GM20431 (cell line): Measurements from ENCODE around the gene PTPRT.
"Not testable (repeated sequence)": the region's sequence is repeated elsewhere in the genome, so short reads cannot be mapped to it uniquely, and the experiment has no call there.

Experiments used
- in situ Hi-C: fragments of 300-500 bp; cut with MseI, MboI; formaldehyde crosslinking; loops from one replicate; pipeline ENCODE4 v1.15.0; 2020; ENCODE audit warnings: low sequenced_read_pairs; ENCODE audit not compliant: unreplicated experiment

The PTPRT gene

DNA sequence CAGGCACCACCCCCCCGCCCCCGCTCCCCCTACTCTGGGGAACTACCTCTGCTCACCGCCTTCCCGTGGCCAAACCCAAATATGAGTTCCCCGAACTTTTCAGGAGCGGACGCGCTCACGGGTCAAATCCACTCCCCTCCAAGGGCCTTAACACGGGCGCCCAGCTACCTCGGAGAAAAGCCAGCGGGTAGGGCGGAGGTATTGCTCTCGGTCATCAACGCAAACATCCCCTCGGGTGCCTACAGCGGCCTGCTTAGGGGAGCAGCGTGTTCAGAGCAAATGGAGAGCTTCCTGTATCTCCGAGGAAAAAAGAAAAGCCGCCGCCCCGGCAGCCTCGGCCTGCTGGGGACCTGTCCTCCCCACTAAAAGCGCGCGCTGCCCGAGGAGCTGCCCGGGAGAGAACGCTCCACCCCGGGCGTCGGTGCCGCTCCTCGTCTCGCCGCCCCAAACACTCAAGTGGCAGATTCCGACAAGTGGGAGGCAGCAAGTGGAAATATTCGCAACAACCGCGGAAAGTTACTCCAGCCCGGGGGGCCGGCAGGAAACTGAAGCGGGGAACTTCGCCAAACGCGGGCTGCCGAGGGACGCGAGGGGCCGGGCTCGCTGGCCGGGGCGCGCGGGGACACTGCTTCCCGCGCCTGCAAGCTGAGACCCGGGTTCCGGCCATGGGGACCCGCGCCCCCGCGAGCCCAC lies 699 bp downstream of the PTPRT start:
- in situ Hi-C loops, result loop anchor here (25.0 kb wide), 1 partner anchor 1452 kb away; no protein-coding TSS in a partner anchor

DNA sequence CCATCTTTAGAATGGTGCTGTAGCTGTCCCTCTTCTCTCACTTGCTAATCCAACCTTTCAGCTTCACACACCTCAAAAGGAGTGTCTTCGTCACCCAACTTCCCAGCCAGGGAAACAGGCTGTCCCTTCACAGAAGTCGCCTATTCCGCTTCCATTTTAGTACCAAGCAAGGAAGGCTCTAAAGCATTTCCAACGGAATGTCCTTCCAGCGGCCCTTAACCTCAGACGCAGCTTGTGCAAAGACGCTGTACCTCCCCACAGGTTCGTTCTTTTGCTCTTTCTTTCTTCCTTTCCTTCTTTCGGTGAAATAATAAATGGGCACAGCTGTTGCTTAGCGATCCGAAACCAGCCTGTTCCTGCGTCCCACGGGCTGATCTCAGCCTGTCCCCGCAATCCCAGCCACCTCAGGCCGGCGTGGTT lies 1.5 kb downstream of the PTPRT start:
- in situ Hi-C loops, result loop anchor here (25.0 kb wide), 1 partner anchor 1451 kb away; no protein-coding TSS in a partner anchor

DNA sequence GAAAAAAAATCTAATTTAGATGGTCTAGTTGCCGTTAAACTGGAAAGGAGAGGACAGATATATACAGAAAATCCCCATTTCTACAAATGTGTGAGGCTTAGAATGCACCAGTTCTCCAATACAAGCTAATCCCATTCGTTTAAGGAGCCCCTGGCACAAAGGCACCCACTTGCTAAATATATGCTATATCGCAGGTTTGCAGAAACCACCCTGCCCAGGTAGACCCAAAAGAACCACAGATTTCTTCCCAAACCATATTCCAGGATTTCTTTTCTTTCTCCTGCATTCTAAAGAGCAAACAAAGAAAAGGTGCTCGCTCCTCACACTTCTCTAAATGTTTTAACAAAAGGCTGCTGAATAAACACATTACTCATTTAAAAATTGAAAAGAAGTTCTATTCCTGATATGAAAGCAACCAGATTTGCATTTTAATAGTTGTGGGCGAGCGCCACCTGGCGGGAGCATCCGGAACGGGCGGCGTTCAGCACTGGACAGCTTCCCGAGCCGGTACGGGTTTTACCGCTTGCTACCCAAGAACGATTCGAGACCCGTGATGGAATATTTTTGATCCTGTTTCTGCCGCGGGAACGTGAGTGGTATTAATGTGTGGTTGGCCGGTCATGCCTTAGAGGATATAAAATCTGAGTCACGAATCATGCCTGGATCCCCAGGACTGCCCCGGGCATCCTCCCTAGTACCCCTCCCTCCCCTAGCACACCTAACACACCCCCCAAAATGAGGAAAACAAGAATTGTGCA lies 2.1 kb downstream of the PTPRT start:
- in situ Hi-C loops, result loop anchor here (25.0 kb wide), 1 partner anchor 1450 kb away; no protein-coding TSS in a partner anchor

DNA sequence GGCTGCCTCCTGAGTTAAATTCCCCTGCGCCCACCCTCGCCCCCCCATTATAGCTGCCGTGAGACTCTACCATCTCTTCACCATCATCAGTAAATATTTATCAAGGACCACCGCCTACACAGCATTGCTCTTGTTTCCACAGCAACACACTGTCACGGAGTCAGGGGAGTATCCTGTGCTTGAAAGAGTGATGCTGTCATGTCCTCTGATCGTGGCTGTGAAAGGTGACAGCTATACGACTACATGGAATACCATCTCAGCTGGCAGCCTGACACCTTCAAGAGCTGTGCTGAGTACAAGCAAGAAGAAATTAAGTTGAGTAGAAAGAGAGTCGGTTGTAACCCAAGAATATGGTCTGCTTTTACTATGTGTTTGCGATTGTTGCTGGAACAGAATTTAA lies 3.4 kb downstream of the PTPRT start:
- in situ Hi-C loops, result loop anchor here (25.0 kb wide), 1 partner anchor 1449 kb away; no protein-coding TSS in a partner anchor

DNA sequence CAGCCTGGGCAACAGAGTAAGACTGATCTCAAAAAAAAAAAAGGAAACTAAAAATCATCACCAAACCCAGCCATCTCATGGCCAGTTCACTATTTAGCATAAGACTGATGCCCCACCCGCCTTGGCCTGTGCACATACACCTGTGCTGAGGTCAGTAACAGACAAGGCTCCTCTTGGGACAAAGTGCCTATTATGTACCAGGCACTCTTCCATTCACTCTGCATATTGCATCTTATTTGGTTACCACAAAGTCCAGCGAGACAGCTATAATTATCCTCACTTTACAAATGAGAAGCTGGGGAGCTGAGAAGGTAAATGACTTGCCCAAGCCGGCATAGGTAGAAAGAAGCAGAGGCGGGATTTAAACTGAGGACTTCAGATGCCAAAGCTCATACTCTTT lies 3.8 kb downstream of the PTPRT start:
- in situ Hi-C loops, result loop anchor here (25.0 kb wide), 1 partner anchor 1449 kb away; no protein-coding TSS in a partner anchor

DNA sequence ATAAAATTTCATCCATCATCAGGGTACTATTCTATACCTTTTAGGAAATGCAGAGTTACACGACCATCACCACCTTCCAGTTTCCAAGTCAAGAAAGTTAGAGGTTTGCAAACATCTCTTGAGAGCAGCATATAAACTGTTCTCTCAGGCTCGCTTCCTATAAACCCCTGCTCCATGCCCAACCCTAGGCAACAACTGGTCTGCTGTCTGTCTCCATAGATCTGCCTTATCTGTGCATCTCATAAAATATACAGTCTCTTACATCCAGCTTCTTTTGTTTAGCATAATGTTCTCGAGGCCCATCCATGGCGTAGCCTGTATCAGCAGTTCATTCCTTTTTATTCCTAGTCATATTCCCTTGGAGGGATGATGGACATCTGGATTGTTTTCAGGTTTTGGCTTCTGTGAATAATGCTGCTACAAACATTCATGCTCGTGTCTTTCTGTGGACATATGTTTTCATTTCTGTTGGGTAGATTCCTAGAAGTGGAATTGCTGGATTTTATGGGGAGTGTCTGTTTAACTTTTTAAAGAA lies 6.1 kb downstream of the PTPRT start:
- in situ Hi-C loops, result loop anchor here (25.0 kb wide), 1 partner anchor 1446 kb away; no protein-coding TSS in a partner anchor

DNA sequence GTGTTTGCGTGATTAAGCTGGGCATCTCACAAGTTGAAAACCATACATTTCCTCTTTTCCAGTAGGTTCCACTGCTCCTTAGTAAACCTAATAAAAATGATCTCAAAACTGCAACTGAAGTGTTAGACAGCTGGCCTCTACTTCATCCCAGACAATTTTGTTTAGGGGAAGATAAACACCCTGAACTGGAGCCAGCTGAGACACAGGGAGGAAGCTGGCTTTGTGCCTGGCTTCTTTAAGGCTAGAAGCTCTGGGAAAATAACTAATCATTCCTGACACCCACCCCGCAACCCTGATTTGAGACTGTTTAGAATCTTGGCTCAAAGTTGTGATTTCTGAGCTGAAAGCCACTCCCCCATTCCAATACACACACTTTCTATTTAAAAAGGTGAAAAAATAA lies 11.6 kb downstream of the PTPRT start:
- in situ Hi-C loops, result loop anchor here (25.0 kb wide), 1 partner anchor 1441 kb away; no protein-coding TSS in a partner anchor

GRCh38 chr20:43176726-43177125 lies 13.0 kb downstream of the PTPRT start:
- in situ Hi-C loops, result loop anchor here (25.0 kb wide), 1 partner anchor 1439 kb away; no protein-coding TSS in a partner anchor

GRCh38 chr20:43171930-43172329 lies 17.8 kb downstream of the PTPRT start:
- in situ Hi-C loops, result no loop called here

- in situ Hi-C loops, result no loop called here
Measured at GRCh38 chr20:43170771-43171170, 18.9 kb downstream of the PTPRT start.

DNA sequence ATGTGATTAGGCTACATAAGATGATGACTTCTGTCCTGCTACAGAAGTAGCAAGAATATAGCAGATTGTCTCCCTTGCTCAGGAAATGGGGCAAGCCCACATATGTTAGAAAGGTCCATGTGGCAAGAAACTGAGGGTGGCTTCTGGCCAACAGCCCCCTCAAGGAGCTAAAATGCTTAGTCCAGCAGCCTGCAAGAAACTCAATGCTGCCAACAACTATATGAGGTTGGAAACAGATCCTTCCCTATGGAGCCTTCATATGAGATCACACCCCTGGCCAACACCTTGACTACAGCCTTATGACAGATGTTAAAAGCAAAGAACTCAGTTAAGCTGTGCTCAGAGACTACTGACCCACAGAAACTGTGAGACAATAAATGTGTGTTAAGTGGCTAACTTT lies 22.1 kb downstream of the PTPRT start:
- in situ Hi-C loops, result no loop called here

GRCh38 chr20:43167021-43167420 lies 22.7 kb downstream of the PTPRT start:
- in situ Hi-C loops, result no loop called here

GRCh38 chr20:43165611-43166010 lies 24.1 kb downstream of the PTPRT start:
- in situ Hi-C loops, result no loop called here

GRCh38 chr20:43164736-43165135 lies 25.0 kb downstream of the PTPRT start:
- in situ Hi-C loops, result not testable (repeated sequence)

DNA sequence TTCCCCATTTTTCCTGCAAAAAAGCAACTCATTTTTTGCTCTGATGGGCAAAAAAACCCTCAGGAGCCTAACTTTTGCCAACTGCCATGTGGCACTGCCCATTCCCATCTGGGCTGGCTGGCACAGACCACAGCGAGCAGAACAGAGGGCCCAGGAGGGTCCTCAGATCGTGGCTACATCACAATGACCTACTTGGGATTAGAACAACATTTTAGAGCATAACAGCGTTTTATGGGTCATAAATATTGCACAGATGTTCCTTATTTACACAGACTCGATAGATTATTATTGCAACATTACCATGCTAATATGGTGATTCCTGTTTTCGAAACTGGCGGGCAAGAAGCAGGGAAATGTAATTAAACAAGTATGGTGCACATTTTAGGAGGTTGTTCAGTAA lies 28.0 kb downstream of the PTPRT start:
- in situ Hi-C loops, result no loop called here

DNA sequence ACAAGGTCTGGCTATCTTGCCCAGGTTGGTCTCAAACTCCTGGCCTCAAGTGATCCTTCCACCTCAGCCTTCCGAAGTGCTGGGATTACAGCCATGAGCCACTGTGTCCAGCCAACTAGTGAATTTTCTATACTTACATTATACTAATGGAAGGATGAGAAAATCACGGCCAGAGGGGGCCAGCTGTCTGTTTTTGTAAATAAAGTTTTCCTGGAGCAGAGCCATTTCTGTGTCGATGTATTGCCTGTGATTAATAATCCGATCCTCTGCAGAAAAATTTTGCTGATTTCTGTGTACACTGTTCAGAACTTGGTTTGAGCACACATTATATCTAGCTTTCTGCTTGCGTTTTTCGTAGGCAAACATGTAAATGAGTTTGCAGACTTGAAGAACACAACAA lies 28.8 kb downstream of the PTPRT start:
- in situ Hi-C loops, result no loop called here

DNA sequence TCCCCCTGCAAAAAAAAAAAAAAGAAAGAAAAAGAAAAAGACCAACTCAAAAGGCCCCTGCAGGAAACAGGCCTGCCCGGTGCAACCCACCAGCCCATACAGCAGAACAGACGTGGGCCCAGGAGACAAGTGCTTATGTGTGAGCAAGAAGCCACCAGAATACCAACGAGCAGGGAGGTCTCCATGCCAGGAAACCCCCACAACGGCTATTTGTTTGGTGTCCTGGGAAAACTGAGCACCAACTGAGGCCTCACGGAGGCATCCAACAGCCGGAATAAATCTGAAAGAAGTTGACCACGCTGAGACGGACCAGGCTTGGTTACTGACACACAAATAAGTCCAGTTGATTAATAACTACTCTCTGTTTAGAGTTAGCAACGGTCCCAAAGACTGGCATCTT lies 29.7 kb downstream of the PTPRT start:
- in situ Hi-C loops, result no loop called here

- in situ Hi-C loops, result no loop called here
Measured at GRCh38 chr20:43155366-43156100, 34.2 kb downstream of the PTPRT start.

- in situ Hi-C loops, result no loop called here
Measured at GRCh38 chr20:43151901-43152300, 37.8 kb downstream of the PTPRT start.

DNA sequence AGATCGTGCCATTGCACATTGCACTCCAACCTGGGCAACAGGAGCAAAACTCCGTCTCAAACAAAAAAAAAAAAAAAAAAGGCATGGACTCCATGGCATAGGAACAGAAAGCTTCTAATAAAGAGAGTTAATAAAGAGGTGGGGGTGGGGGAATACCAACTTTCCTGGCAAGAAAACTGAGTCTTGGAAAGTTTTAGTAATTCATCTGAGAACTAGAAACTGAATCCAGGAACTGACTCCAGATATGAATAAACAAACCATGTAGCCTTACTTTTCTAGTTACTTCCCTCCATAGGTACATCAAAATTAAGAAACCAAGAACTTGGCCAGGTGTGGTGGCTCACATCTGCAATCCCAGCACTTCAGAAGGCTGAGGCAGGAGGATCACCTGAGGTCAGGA lies 38.5 kb downstream of the PTPRT start:
- in situ Hi-C loops, result no loop called here
